Heart right ventricle (tissue), 16 donors: ENCODE data around the gene ATP6V0A1. TPM values are rescaled to one million over a fixed set of nuclear protein-coding genes. Genes with fewer than 3 reads are reported as not detected.

Experiments
- ATAC-seq, 8 donors: fragments of 200-7000 bp; cut with Tn5 transposase; one replicate each; pipeline ENCODE4 v1.9.1; 2020; ENCODE audit warnings: mild to moderate bottlenecking in 8 of 8, moderate library complexity in 8 of 8, moderate number of reproducible peaks in 1 of 8
- DNase-seq, 2 donors: peaks; one replicate each; pipeline ENCODE4 v3.0.0-alpha.2; 2020
- H3K27ac ChIP-seq, 10 donors: fragments of 200-600 bp; sonication (generic) in 2 of 10; one replicate each; pipeline versions ENCODE4 v1.5.0 to v1.8.0; 2020 to 2022; ENCODE audit warnings: mild to moderate bottlenecking in 3 of 10
- H3K27me3 ChIP-seq, 7 donors: fragments of 200-600 bp; one replicate each; pipeline ENCODE4 v1.8.0; 2021 to 2022; ENCODE audit warnings: mild to moderate bottlenecking in 2 of 7
- H3K36me3 ChIP-seq, 9 donors: fragments of 200-600 bp; sonication (generic) in 1 of 9; one replicate each; pipeline versions ENCODE4 v1.5.0 to v1.8.0; 2020 to 2022; ENCODE audit warnings: mild to moderate bottlenecking in 2 of 9
- H3K4me1 ChIP-seq, 9 donors: fragments of 200-600 bp; sonication (generic) in 1 of 9; one replicate each; pipeline versions ENCODE4 v1.5.0 to v1.8.0; 2020 to 2022; ENCODE audit warnings: mild to moderate bottlenecking in 4 of 9
- H3K4me3 ChIP-seq, 10 donors: fragments of 200-600 bp; sonication (generic) in 2 of 10; one replicate each; pipeline versions ENCODE4 v1.5.0 to v1.8.0; 2020 to 2022; ENCODE audit warnings: mild to moderate bottlenecking in 7 of 10, moderate library complexity in 2 of 10
- H3K9me3 ChIP-seq, 11 donors: fragments of 200-600 bp in 10 of 11; sonication (generic) in 2 of 11; one replicate each; pipeline versions ENCODE4 v1.5.0 to v1.8.0; 2013 to 2022; ENCODE audit warnings: mild to moderate bottlenecking in 2 of 11, control low read depth in 1 of 11, moderate library complexity in 1 of 11
- WGBS, 2 donors: extraction: QIAGEN DNeasy Blood & Tissue Kit; methylation state at CpG; one replicate each; pipeline ENCODE4 v1.1.7; 2013; ENCODE audit warnings: inconsistent platforms in 1 of 2; 5-methylcytosine and 5-hydroxymethylcytosine counted together
- intact Hi-C, 10 donors: fragments of 100-400 bp; cut with DNase I; formaldehyde crosslinking; loops; one replicate each; pipeline versions ENCODE4 v1.11.1 to v1.14.2; 2022
- polyA plus RNA-seq, 2 donors: library from polyadenylated mRNA; stranded (reverse); fragments of 200-250 nt; gene quantifications; one replicate each; pipeline ENCODE4 v1.2.3, GENCODE V29; 2013
- total RNA-seq, 10 donors: library from RNA; stranded (reverse); fragmentation: NEBNext Ultra II Directional in 3 of 10; extraction: Animal tissue kit (Norgen Biotek cat#: 25700) in 3 of 10; gene quantifications; one replicate each; pipeline versions ENCODE4 v1.2.1 to v1.2.4, GENCODE V29; 2021 to 2023
- TF ChIP-seq, protein P1 (sequence below), 9 donors: fragments of 200-600 bp; sonication (generic) in 2 of 9; IDR thresholded peaks; one replicate each; pipeline versions ENCODE4 v1.5.0 to v1.8.0; 2021 to 2022; ENCODE audit warnings: antibody characterized with exemption in 9 of 9, mild to moderate bottlenecking in 5 of 9, moderate library complexity in 1 of 9
- donor health status: Arrhythmogenic right ventricular cardiomyopathy.
- donor health status: ischemic (EF 13 %, LVEDD 7.1; RV severe dilation, severe dysfunction).
- donor health status: healthy with polysubstance abuse.
- donor health status: DM: no; HTN: yes; CAD: no.
- donor health status: DM: no; HTN: no; CAD: no.
- donor health status: ischemic (EF 25% LVEDD 6.9; RV normal size, moderate dysfunction).
- donor health status: ischemic (EF 25% LVEDD 5.7; RV mildly dilated, moderate dysfunction).
- donor health status: healthy.
- donor health status: DM: yes; HTN: yes; CAD: no.
- donor health status: Ischemic cardiomyopathy.
- donor health status: ischemic (EF 35%, LVEDD 5.7; RV mildly dilated, moderate dysfunction).
- donor health status: nonischemic (EF 11% LVEDD 7.7; RV severe dilation, severe dysfunction).
- donor health status: DM: yes; HTN: yes; CAD: no.
- donor health status: PGD.
- donor health status: ischemic (EF 29% LVEDD 5.4; RV normal size, mild dysfunction).
- donor health status: nonischemic (EF 23%, LVEDD 6.1; RV moderate dilation, normal function).

ATP6V0A1 gene
- total and polyA plus RNA-seq, 12 donors = 28.1 to 48.5 (median 34.4) TPM

DNA sequence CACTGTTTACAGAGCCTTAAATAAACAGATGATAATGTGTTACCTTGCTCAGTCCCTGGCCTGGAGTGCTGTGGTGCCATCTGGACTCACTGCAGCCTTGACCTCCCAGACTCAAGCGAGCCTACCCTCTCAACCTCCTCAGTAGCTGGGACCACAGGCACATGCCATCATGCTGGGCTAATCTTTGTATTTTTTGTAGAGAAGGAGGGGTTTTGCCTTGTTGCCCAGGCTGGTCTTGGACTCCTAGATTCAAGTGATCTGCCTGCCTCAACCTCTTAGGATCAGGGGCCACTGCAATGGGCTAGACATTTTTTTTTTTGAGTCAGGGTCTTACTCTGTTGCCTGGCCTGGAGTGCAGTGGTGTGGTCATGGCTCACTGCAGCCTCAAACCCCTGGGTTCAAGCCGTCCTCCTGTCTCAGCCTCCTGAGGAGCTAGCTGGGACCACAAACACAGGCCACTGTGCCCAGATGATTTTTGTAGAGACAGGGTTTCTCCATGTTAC is 72.3 kb downstream of the ATP6V0A1 start:
- intact Hi-C loops = no loop called here
- peak overlapping the region in 7 of 10 donors; percentile 11 to 88 (median 83) for H3K27ac ChIP-seq
- TF ChIP-seq, protein P1, sequence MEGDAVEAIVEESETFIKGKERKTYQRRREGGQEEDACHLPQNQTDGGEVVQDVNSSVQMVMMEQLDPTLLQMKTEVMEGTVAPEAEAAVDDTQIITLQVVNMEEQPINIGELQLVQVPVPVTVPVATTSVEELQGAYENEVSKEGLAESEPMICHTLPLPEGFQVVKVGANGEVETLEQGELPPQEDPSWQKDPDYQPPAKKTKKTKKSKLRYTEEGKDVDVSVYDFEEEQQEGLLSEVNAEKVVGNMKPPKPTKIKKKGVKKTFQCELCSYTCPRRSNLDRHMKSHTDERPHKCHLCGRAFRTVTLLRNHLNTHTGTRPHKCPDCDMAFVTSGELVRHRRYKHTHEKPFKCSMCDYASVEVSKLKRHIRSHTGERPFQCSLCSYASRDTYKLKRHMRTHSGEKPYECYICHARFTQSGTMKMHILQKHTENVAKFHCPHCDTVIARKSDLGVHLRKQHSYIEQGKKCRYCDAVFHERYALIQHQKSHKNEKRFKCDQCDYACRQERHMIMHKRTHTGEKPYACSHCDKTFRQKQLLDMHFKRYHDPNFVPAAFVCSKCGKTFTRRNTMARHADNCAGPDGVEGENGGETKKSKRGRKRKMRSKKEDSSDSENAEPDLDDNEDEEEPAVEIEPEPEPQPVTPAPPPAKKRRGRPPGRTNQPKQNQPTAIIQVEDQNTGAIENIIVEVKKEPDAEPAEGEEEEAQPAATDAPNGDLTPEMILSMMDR (IDR thresholded peaks at IDR 0.05) = no peak
- no peaks in the 10 kb centered on the region for H3K27me3 ChIP-seq
- no peaks in the 10 kb centered on the region for H3K36me3 ChIP-seq
- H3K4me3 ChIP-seq = no peak overlapping the region
- H3K9me3 ChIP-seq = no peaks in the 10 kb centered on the region
- ATAC-seq = no peak
- no peak for DNase-seq
- H3K4me1 ChIP-seq = peaks cover 11 to 60% (median 32%) of the 10 kb centered on the region in 9 donors
- 94 to 98% methylated on average over 2 of the region's 2 CpGs for WGBS, 2 donors

DNA sequence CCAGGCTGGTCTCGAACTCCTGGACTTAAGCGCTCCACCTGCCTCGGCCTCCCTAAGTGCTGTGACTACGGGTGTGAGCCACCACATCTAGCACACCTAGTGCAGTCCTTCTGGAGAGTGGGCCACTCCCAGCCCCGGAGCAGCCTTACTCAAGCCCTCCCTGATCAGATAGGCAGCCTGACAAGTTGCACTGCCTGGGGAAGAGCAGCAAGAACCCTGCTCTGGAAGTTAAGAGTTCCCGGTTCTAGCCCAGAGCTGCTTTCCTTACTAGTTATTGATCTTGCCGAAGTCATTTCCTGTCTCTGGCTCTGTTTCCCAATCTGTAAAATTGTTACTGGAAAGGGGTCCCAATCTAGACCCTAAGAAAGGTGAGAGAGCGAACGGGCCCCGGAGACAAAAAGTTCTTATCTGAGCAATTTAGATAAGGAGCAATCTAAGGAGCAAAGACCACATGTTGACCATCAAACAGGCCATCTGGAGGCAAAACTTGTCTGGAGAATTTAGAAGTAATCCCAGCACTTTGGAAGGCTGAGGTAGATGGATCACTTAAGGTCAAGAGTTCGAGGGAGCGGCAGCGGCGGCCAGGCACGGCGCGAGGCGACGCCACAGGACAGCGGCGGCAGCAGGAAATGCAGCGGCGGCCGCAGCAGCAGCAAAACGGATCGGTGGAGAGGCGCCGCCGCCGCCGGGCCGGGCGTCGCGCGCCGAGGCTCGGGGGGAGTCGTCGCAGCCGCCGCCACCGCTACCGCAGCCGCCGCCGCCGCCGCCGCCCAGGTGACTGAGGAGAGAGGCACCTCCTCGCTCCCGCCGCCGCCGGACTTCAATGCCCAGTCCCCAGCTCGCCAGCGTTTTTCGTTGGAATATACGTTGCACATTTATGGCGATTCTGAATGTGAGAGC is 73.0 kb downstream of the ATP6V0A1 start:
- peak in 1 of 2 donors; percentile 77 for DNase-seq
- intact Hi-C loops = no loop called here
- H3K4me1 ChIP-seq = peaks cover 6 to 56% (median 25%) of the 10 kb centered on the region in 9 donors

DNA sequence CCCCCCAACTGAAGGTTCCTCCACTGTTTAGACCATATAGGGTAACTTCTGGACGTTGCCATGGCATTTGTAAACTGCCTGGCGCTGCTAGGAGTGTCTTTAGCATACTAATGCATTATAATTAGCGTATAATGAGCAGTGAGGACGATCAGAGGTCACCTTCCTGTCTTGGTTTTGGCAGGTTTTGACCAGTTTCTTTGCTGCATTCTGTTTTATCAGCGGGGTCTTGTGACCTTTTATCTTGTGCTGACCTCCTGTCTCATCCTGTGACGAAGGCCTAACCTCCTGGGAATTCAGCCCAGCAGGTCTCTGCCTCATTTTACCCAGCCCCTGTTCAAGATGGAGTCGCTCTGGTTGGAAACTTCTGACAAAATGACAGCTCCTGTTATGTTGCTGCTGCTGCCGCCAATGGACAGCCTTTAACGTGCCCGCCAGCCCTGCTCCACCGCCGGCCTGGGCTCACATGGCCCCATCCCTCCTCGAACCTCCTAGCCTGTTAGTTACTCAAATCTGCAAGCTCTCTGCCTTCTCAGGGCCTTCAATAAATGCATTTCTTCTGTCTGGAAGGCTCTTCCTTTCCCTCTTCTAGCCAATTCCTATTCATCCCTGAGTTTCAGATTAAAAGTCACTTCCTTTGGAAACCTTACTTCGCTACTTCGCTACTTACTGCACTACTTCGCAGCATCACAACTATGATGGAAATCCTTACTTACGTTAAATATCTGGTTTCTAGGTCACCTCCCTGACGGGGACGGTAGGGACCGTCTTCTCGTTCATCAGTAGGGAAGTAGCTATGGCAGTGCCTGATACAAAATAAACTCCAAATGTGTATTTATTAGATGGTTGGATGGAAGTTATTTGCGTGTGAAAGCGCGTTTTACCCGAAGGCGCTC is 76.7 kb downstream of the ATP6V0A1 start:
- Histone ChIP-seq H3K36me3 (peaks cover 0 to 23% (median 0%) of the 10 kb centered on the region in 9 donors), H3K27ac (peak overlapping the region; percentile 79 to 98 (median 86)), H3K4me1 (peaks cover 3 to 42% (median 25%) of the 10 kb centered on the region in 9 donors), H3K27me3 (no peaks in the 10 kb centered on the region), H3K4me3 (peak overlapping the region in 9 of 10 donors; percentile 48 to 88 (median 72)), H3K9me3 (no peaks in the 10 kb centered on the region)
- WGBS, 2 donors = 36% methylated on average over 26 of the region's 26 CpGs
- intact Hi-C loops = loop anchor here in 1 of 10 donors (1.0 kb wide), 1 partner anchor 144 kb away; no protein-coding TSS in a partner anchor
- DNase-seq = no peak
- TF ChIP-seq, protein P1 (IDR thresholded peaks at IDR 0.05) = no peak
- peak in 3 of 8 donors; percentile 1 to 4 (median 1) for ATAC-seq

More for the DNA sequence above, 73.0 kb downstream of the ATP6V0A1 start:
- no peaks in the 10 kb centered on the region for H3K9me3 ChIP-seq
- H3K4me3 ChIP-seq = peak overlapping the region in 9 of 10 donors; percentile 43 to 66 (median 61)
- H3K27ac ChIP-seq = peak overlapping the region; percentile 14 to 88 (median 82)
- H3K27me3 ChIP-seq = no peaks in the 10 kb centered on the region
- H3K36me3 ChIP-seq = no peaks in the 10 kb centered on the region
- TF ChIP-seq, protein P1 (IDR thresholded peaks at IDR 0.05) = peak; percentile 29 to 65 (median 53)
- 11 to 12% methylated on average over 57 to 60 of the region's 60 CpGs for WGBS, 2 donors
- peak in 7 of 8 donors; percentile 18 to 47 (median 20) for ATAC-seq
